GM21825 (cell line): ENCODE results near the gene MAP2K5.

Experiments used
- ATAC-seq: cut with Tn5 transposase; IDR thresholded peaks from one replicate; pipeline ENCODE4 v1.9.1; 2021; ENCODE audit warnings: mild to moderate bottlenecking, moderate library complexity; ENCODE audit not compliant: unreplicated experiment

MAP2K5 gene

GRCh38 chr15:67521029-67521782 lies 21.3 kb upstream of the MAP2K5 start, which contains the start of gene C15orf61:
Gene C15orf61 (plus strand): TSS chr15:67521131. CDS start chr15:67521249, 118 bp downstream.
- peak; percentile 73 for ATAC-seq

DNA sequence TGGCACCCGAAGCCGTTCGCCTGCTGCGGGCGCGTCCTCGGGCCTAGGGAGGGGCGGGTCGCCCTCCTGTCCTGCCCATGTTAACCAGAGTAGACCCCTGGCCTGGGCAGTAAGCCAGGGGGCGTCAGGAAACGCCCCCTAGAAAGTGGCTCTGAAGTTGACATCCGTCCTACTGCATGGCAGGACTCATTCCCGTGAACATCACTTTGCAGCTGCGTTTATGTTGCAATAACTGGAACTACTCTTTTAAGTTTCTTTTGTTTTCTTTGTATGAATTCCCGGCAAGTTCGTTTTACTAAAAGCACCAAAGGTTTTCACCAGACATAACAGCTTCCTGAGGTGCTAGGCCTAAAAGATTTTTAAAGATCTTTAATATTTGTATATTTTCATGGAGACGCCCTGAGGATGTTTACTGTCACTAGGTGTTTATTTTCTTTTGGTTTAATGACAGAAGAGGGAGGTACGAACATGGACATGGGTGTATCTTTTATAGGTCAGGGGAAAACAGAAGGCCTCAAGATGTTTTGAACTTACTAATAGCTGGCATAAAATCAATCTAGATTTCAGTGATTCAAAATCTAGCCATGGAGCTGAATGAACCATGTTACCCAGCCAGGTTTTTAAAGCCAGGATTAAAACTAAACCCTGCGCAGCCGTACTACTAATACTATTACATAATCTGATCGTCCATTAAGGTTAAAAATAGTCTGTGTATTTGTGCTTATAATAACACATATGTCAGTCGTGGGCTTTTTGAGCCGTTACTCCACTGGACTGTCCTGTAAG lies 20.5 kb upstream of the MAP2K5 start:
- no peak for ATAC-seq

DNA sequence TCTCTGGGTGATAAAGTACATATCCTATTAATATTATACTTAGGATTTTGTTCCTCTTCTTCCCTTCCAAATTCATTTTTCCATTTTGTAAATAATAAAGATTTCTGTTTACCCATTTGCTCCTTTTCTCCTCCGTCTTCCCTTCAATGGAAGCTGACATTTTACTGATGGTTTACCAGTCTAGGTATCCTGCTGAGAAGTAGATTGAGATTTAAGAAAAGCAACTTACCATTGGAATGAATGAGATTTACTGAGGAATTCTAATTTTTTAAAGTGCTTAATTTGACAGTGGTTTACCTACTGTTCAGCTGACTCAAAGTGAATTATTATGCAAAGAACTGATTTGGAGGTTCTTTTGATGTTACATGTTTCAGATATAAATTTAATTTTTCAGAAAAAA lies 19.2 kb upstream of the MAP2K5 start:
- ATAC-seq = no peak

DNA sequence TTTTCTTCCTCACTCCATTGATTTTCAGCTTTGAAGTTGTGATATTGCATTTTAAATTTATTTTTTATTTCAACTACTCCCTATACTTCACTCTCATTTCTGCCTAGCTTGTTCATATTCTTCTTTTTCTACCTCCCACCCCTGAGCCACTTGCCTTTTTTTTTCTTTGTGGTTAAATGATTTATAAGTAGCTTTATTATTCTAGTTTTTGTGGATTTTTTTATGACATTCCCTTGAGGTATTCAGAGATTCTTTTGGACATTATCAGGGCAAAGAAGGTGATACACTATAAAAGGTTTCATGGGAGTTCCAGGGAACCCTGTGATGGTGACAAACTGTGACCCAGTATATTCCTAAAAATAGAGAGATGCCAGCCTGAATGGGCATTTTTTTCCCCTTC lies 18.3 kb upstream of the MAP2K5 start:
- no peak for ATAC-seq

DNA sequence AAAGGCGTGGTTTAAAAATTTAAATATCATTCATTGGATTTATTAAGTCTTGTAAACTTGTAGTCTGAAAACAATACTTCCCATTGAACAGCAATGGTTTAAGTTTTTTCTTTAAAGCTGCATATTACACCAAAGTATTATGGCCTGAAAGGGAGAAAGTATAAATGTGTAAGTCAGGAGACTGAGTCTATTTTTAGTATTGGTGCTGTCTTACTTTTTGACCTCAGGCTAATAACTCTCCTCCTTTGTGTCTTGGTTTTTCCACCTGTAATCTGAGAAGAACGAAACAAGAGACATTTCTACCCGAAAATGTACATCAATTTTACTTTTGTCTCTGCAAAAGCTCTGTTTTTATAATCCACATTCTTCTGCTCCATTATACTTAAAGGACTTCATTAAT lies 14.0 kb upstream of the MAP2K5 start:
- no peak for ATAC-seq

GRCh38 chr15:67531379-67531914 lies 11.1 kb upstream of the MAP2K5 start:
- no peak for ATAC-seq

- no peak for ATAC-seq
Observed at GRCh38 chr15:67533873-67534272, 8.6 kb upstream of the MAP2K5 start.

- no peak for ATAC-seq
Observed at GRCh38 chr15:67534360-67534759, 8.1 kb upstream of the MAP2K5 start.

- no peak for ATAC-seq
Observed at GRCh38 chr15:67537771-67538170, 4.7 kb upstream of the MAP2K5 start.

- no peak for ATAC-seq
Observed at GRCh38 chr15:67543348-67543718, 830 bp downstream of the MAP2K5 start.

- ATAC-seq = no peak
Observed at GRCh38 chr15:67544475-67544874, 2.0 kb downstream of the MAP2K5 start.

- no peak for ATAC-seq
Observed at GRCh38 chr15:67545864-67546263, 3.4 kb downstream of the MAP2K5 start.

DNA sequence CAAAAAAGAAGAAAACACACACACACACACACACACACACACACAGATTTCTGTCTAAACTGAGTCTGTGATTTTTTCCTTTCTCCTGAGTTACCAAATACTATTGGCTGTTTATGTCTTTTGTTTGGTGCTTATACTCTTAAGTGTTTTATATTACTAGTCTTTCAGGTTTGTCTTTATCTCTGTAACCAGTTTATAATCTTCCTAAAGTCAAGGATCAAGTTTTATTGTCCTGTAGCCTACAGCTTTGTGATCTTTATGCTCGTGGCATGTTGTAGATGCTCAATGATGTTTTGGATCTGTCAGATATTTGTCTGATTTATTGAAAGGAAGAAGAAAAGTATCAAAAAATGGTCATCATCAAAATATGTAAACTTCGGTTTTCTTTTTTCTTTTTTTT lies 4.6 kb downstream of the MAP2K5 start:
- ATAC-seq = no peak

DNA sequence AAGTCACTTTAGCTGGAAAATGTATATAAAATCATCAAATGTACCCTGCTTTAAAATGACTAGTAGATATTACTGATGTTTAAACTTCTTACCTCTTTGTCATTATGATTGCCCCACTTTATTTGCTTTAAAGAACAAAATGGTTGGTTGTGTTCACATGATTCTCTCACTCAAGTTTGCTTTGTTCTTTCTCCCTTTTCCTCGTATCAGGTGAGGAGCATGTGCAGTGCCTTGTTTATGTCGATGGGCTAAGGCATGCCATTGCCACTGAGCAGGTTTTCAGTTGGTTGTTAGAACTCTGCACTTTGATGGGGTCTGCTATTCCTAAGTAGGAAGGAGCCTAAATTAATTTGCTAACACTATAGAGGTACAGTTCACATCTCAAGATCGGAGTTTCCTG lies 5.3 kb downstream of the MAP2K5 start:
- no peak for ATAC-seq

GRCh38 chr15:67548236-67548852 lies 5.8 kb downstream of the MAP2K5 start:
- no peak for ATAC-seq

GRCh38 chr15:67548862-67549651 lies 6.6 kb downstream of the MAP2K5 start:
- no peak for ATAC-seq

DNA sequence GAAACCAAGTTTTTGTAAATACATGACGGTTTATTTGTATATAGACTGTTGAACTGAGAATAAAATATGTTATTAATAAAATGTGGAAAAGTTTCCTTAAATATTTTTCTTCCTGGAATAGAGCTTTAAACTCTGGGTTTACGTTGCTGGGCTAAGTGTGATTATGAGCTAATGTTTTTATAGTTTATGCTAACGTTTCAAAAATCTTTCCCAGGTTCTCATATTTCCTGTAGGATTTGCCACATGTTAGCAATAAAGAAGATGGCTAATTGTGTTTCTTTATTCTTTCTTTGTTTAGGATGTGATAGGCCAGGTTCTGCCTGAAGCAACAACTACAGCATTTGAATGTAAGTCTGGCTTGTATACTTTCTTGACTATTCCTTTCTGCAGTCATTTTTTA lies 7.2 kb downstream of the MAP2K5 start:
- no peak for ATAC-seq

DNA sequence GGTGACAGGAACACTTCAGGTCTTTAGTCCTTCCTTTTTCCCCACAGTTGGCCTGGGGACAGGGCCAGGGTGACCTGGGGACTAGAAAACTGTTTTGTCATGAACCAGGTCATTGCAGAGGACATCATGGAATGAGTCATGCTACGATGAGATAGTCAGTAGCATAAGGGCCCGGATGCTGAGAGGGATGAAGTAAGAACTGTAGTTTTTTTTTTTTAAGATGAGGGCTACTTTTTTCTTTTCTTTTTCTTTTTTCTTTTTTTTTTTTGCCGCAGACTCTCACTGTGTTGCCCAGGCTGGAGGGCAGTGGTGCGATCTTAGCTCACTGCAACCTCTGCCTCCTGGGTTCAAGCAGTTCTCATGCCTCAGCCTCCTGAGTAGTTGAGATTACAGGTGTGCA lies 8.0 kb downstream of the MAP2K5 start:
- ATAC-seq = no peak

- no peak for ATAC-seq
Observed at GRCh38 chr15:67551207-67551743, 8.8 kb downstream of the MAP2K5 start.

DNA sequence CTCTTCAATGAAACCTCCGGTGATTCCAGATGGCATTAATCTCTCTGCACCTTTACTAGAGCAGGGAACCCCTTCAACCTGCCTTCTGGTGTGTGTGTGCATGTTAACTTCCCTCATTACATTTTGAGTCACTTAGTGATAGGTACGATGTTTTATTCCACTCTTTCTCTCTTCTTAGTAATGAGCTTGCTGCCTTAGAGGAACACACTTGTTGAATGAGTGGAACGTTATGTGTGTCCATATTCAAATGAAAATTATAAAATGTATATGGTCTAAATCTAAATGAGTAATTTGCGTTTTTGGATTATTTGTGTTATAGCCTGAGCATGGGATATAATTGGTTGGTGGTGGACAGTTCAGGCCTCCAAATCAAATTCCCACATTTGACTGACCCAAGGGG lies 12.1 kb downstream of the MAP2K5 start:
- ATAC-seq = no peak
